GM20000 (cell line): ENCODE data around the gene BACH2.

Experiments
- DNase-seq: peaks from one replicate; pipeline ENCODE4 v3.0.0; 2012; ENCODE audit warnings: low spot score
- CTCF ChIP-seq: IDR thresholded peaks from 2 replicates; pipeline ENCODE4 v1.5.1; 2012; ENCODE audit warnings: mild to moderate bottlenecking, control low read depth; ENCODE audit errors: extremely low read depth, missing control alignments

Gene BACH2

GRCh38 chr6:90328004-90328403 lies 31.4 kb upstream of the BACH2 start:
- TF ChIP-seq CTCF: no peak
- no peak for DNase-seq

- no peak for TF ChIP-seq CTCF
- no peak for DNase-seq
Observed at GRCh38 chr6:90326404-90327057, 29.9 kb upstream of the BACH2 start.

- DNase-seq: no peak
- no peak for TF ChIP-seq CTCF
Observed at GRCh38 chr6:90323706-90324105, 27.1 kb upstream of the BACH2 start.

- no peak for TF ChIP-seq CTCF
- DNase-seq: no peak
Observed at GRCh38 chr6:90322976-90323474, 26.4 kb upstream of the BACH2 start.

GRCh38 chr6:90319979-90320685 lies 23.5 kb upstream of the BACH2 start:
- no peak for TF ChIP-seq CTCF
- no peak for DNase-seq

GRCh38 chr6:90319044-90319443 lies 22.4 kb upstream of the BACH2 start:
- DNase-seq: no peak
- TF ChIP-seq CTCF: no peak

GRCh38 chr6:90315986-90316385 lies 19.3 kb upstream of the BACH2 start:
- TF ChIP-seq CTCF: no peak
- no peak for DNase-seq
